GM12865 (cell line): ENCODE results near the gene AGAP3.

Source experiments
- DNase-seq: peaks from one replicate; pipeline ENCODE4 v3.0.0; 2010; ENCODE audit warnings: low read depth
- H3K4me3 ChIP-seq: 2 replicates; pipeline ENCODE4 v1.5.1; 2011; ENCODE audit warnings: mild to moderate bottlenecking, low read depth, low read length, control low read depth
- CTCF ChIP-seq: IDR thresholded peaks from 2 replicates; pipeline ENCODE4 v1.5.1; 2011; ENCODE audit warnings: low read length, control low read depth, low read depth, inconsistent platforms; ENCODE audit not compliant: insufficient read depth; ENCODE audit errors: missing control alignments

Gene AGAP3

GRCh38 chr7:151144387-151144786 lies 58.1 kb downstream of the AGAP3 start:
- DNase-seq: no peak
- no peak overlapping the region for H3K4me3 ChIP-seq

GRCh38 chr7:151146761-151147160 lies 60.5 kb downstream of the AGAP3 start:
- no peak for TF ChIP-seq CTCF
- no peak overlapping the region for H3K4me3 ChIP-seq
- DNase-seq: no peak

More at GRCh38 chr7:151144387-151144786, 58.1 kb downstream of the AGAP3 start:
- TF ChIP-seq CTCF: no peak

GRCh38 chr7:151148319-151149259 lies 62.3 kb downstream of the AGAP3 start:
- no peak for DNase-seq
- TF ChIP-seq CTCF: no peak
- no peak overlapping the region for H3K4me3 ChIP-seq

- H3K4me3 ChIP-seq: no peak overlapping the region
- DNase-seq: no peak
- no peak for TF ChIP-seq CTCF
Measured at GRCh38 chr7:151150388-151150787, 64.1 kb downstream of the AGAP3 start.

- TF ChIP-seq CTCF: no peak
- DNase-seq: no peak
- no peak overlapping the region for H3K4me3 ChIP-seq
Measured at GRCh38 chr7:151152643-151153513, 66.6 kb downstream of the AGAP3 start.

- no peak overlapping the region for H3K4me3 ChIP-seq
- no peak for DNase-seq
- no peak for TF ChIP-seq CTCF
Measured at GRCh38 chr7:151157645-151158329, 71.5 kb downstream of the AGAP3 start.
